SK-N-SH (cell line): ENCODE measurements around the gene KLK14. TPM values are rescaled to one million over a fixed set of nuclear protein-coding genes. Genes with fewer than 3 reads are reported as not detected.

Experiments used
- CTCF ChIA-PET: fragments of 300-600, 350-600 bp; formaldehyde crosslinking; extraction: SDS; loops from one replicate; lab custom pipeline; 2021; lab: Yijun Ruan, JAX
- POLR2A ChIA-PET: fragments of 350-600 bp; sonication (Branson Sonifier 250); formaldehyde crosslinking; extraction: SDS; loops from one replicate; lab custom pipeline; 2020; ENCODE audit warnings: antibody characterized with exemption, inconsistent platforms; lab: Yijun Ruan, JAX
- DNase-seq: peaks from one replicate; pipeline ENCODE4 v3.0.0; 2012
- H2AFZ ChIP-seq: fragments of 200-600 bp; sonication (generic); 2 replicates; pipeline ENCODE4 v1.8.1; 2016; ENCODE audit warnings: antibody characterized with exemption, mild to moderate bottlenecking, low read depth
- H3F3A ChIP-seq: fragments of 200-600 bp; sonication (generic); replicated peaks from 2 replicates; pipeline ENCODE3; 2016; ENCODE audit warnings: antibody characterized with exemption, mild to moderate bottlenecking; ENCODE audit not compliant: insufficient read depth
- H3K27ac ChIP-seq, 2 experiments: fragments of 200-500 bp in 1 of 2; fragments of 200-600 bp in 1 of 2; sonication (Bioruptor generic) in 1 of 2; sonication (generic), shearing (Covaris generic) in 1 of 2; 2 replicates each; pipeline versions ENCODE4 v1.5.1 to v1.6.1; 2014 to 2016; ENCODE audit warnings: low read depth in 2 of 2, inconsistent platforms in 1 of 2, low read length in 1 of 2, mild to moderate bottlenecking in 1 of 2, mixed read lengths in 1 of 2
- H3K27me3 ChIP-seq: fragments of 200-600 bp; sonication (generic), shearing (Covaris generic); 2 replicates; pipeline ENCODE4 v1.6.1; 2016; ENCODE audit warnings: mixed run types; ENCODE audit not compliant: insufficient read depth
- H3K36me3 ChIP-seq, 2 experiments: fragments of 200-500 bp in 1 of 2; fragments of 200-600 bp in 1 of 2; sonication (Bioruptor generic) in 1 of 2; sonication (generic) in 1 of 2; replicated peaks in 1 of 2; 2 replicates each; pipeline versions ENCODE3 to v1.5.1; 2014 to 2016; ENCODE audit warnings: low read length in 1 of 2, mild to moderate bottlenecking in 1 of 2; ENCODE audit not compliant: insufficient read depth in 2 of 2, control insufficient read depth in 1 of 2
- H3K4me1 ChIP-seq, 2 experiments: fragments of 200-500 bp in 1 of 2; fragments of 200-600 bp in 1 of 2; sonication (Bioruptor generic) in 1 of 2; sonication (generic), shearing (Covaris generic) in 1 of 2; 2 replicates each; pipeline versions ENCODE4 v1.5.1 to v1.6.1; 2014 to 2016; ENCODE audit warnings: low read depth in 1 of 2, low read length in 1 of 2, mixed run types in 1 of 2; ENCODE audit not compliant: insufficient read depth in 2 of 2, control insufficient read depth in 1 of 2
- H3K4me2 ChIP-seq: fragments of 200-600 bp; sonication (generic), shearing (Covaris generic); 2 replicates; pipeline ENCODE4 v1.6.1; 2017; ENCODE audit warnings: mixed run types
- H3K4me3 ChIP-seq, 2 experiments: fragments of 200-500 bp in 1 of 2; fragments of 200-600 bp in 1 of 2; sonication (Bioruptor generic) in 1 of 2; sonication (generic), shearing (Covaris generic) in 1 of 2; 2 replicates each; pipeline versions ENCODE4 v1.5.1 to v1.8.1; 2014 to 2016; ENCODE audit warnings: low read depth in 2 of 2, inconsistent platforms in 1 of 2, low read length in 1 of 2, mild to moderate bottlenecking in 1 of 2, mixed read lengths in 1 of 2, moderate library complexity in 1 of 2
- H3K79me2 ChIP-seq: fragments of 200-600 bp; sonication (generic); 2 replicates; pipeline ENCODE4 v1.8.1; 2017; ENCODE audit warnings: mild to moderate bottlenecking; ENCODE audit not compliant: insufficient read depth
- H3K9ac ChIP-seq: fragments of 200-600 bp; sonication (generic); 2 replicates; pipeline ENCODE4 v1.6.1; 2017; ENCODE audit warnings: mixed run types
- H3K9me2 ChIP-seq: fragments of 200-600 bp; sonication (generic); 2 replicates; pipeline ENCODE4 v1.6.1; 2017; ENCODE audit warnings: mixed run types
- H3K9me3 ChIP-seq: fragments of 200-600 bp; sonication (generic); 2 replicates; pipeline ENCODE4 v1.6.1; 2017; ENCODE audit warnings: mixed run types, mild to moderate bottlenecking, moderate library complexity
- H4K20me1 ChIP-seq: fragments of 200-600 bp; sonication (generic); 2 replicates; pipeline ENCODE4 v1.6.1; 2017; ENCODE audit warnings: mild to moderate bottlenecking, mixed run types; ENCODE audit not compliant: insufficient read depth
- ELF1 ChIP-seq: IDR thresholded peaks from 2 replicates; pipeline ENCODE4 v1.4.0; 2012
- EP300 ChIP-seq, 2 experiments: IDR thresholded peaks; 2 replicates each; pipeline versions ENCODE4 v1.4.0 to v1.6.1; 2012; ENCODE audit warnings: borderline replicate concordance in 1 of 2, low read depth in 1 of 2, low read length in 1 of 2
- EZH2phosphoT487 ChIP-seq: fragments of 200-600 bp; sonication (generic); IDR thresholded peaks from 2 replicates; pipeline ENCODE4 v1.6.1; 2017; ENCODE audit warnings: low read depth, mixed run types, mild to moderate bottlenecking, antibody characterized with exemption, moderate library complexity, borderline replicate concordance
- FOXJ3 ChIP-seq: sonication (generic); formaldehyde crosslinking; IDR thresholded peaks from 2 replicates; pipeline ENCODE4 v1.5.1; 2020; ENCODE audit warnings: mild to moderate bottlenecking, missing genetic modification reagents
- GATA2 ChIP-seq: sonication (generic); formaldehyde crosslinking; IDR thresholded peaks from 2 replicates; pipeline ENCODE4 v1.5.0; 2020; ENCODE audit warnings: mild to moderate bottlenecking, missing genetic modification reagents
- JUND ChIP-seq: IDR thresholded peaks from 2 replicates; pipeline ENCODE4 v1.4.0; 2012
- MAX ChIP-seq: IDR thresholded peaks from 2 replicates; pipeline ENCODE4 v1.4.0; 2012; ENCODE audit warnings: low read depth
- NRF1 ChIP-seq: IDR thresholded peaks from 2 replicates; pipeline ENCODE4 v1.6.1; 2012; ENCODE audit warnings: low read depth, mild to moderate bottlenecking, low read length
- PBX3 ChIP-seq: IDR thresholded peaks from 2 replicates; pipeline ENCODE4; 2012
- POLR2AphosphoS5 ChIP-seq: IDR thresholded peaks from 2 replicates; pipeline ENCODE4 v1.6.1; 2012; ENCODE audit warnings: low read depth, low read length
- RAD21 ChIP-seq: IDR thresholded peaks from 2 replicates; pipeline ENCODE4 v1.6.1; 2012; ENCODE audit warnings: mild to moderate bottlenecking, low read length
- RFX5 ChIP-seq: IDR thresholded peaks from 2 replicates; pipeline ENCODE4 v1.6.1; 2012; ENCODE audit warnings: mild to moderate bottlenecking, improper control_type of control experiment, low read length
- SIN3A ChIP-seq: IDR thresholded peaks from 2 replicates; pipeline ENCODE4 v1.6.1; 2012; ENCODE audit warnings: low read depth, mild to moderate bottlenecking, low read length, moderate library complexity, borderline replicate concordance
- TAF1 ChIP-seq: IDR thresholded peaks from 2 replicates; pipeline ENCODE4 v1.6.1; 2012; ENCODE audit warnings: low read depth, mild to moderate bottlenecking, low read length, moderate library complexity, borderline replicate concordance
- TEAD4 ChIP-seq: IDR thresholded peaks from 2 replicates; pipeline ENCODE4 v1.4.0; 2012; ENCODE audit warnings: mild to moderate bottlenecking, borderline replicate concordance; ENCODE audit not compliant: insufficient read depth
- USF2 ChIP-seq: fragments of 150-350 bp; IDR thresholded peaks from 2 replicates; pipeline ENCODE4 v1.6.1; 2017; ENCODE audit warnings: antibody characterized with exemption, low read length, low read depth, borderline replicate concordance
- YY1 ChIP-seq: IDR thresholded peaks from 2 replicates; pipeline ENCODE4 v1.4.0; 2012; ENCODE audit warnings: low read depth, mild to moderate bottlenecking
- ZBTB33 ChIP-seq: IDR thresholded peaks from 2 replicates; pipeline ENCODE4 v1.4.0; 2012; ENCODE audit warnings: low read depth, borderline replicate concordance
- WGBS: methylation state at CpG from one replicate; pipeline ENCODE4 v1.1.6; 2017; ENCODE audit warnings: low lambda C conversion rate; 5-methylcytosine and 5-hydroxymethylcytosine counted together
- polyA plus RNA-seq, 3 experiments: library from polyadenylated mRNA; depleted of rRNA; stranded (reverse); fragments of >200 nt; gene quantifications; 2 replicates each; pipeline ENCODE4 v1.2.3, GENCODE V29; 2012

The KLK14 gene
- polyA plus RNA-seq, 1 of the 3 experiments (the other 2 are of a cell fraction): 0.26 TPM

GRCh38 chr19:51090471-51090870 is 7.8 kb upstream of the KLK14 start:
- Histone ChIP-seq H3K79me2 (no peaks in the 10 kb centered on the region), H3K36me3 (no peaks in the 10 kb centered on the region), H3K27me3 (no peaks in the 10 kb centered on the region), H3K9ac (no peak overlapping the region), H3K9me2 (no peaks in the 10 kb centered on the region), H3K4me1 (no peaks in the 10 kb centered on the region; a peak in 1 of 4 replicates), H2AFZ (no peak overlapping the region), H3K27ac (no peak overlapping the region), H3K4me3 (no peak overlapping the region), H3K4me2 (no peak overlapping the region), H4K20me1 (no peaks in the 10 kb centered on the region), H3K9me3 (no peaks in the 10 kb centered on the region), H3F3A (no peaks in the 10 kb centered on the region)
- no peak for TF ChIP-seq EP300 (IDR thresholded peaks at IDR 0.05; ENCODE audit: borderline replicate concordance in 1 of 2, low read depth in 1 of 2, low read length in 1 of 2)
- TF ChIP-seq POLR2AphosphoS5: no peak
- TF ChIP-seq JUND: no peak
- no peak for TF ChIP-seq USF2
- no peak for TF ChIP-seq PBX3
- no peak for TF ChIP-seq YY1
- no peak for TF ChIP-seq NRF1
- TF ChIP-seq SIN3A: no peak
- no peak for TF ChIP-seq TAF1
- TF ChIP-seq MAX: no peak
- no peak for TF ChIP-seq RAD21
- TF ChIP-seq TEAD4: no peak
- TF ChIP-seq FOXJ3 (CRISPR knock-in tag): no peak
- ChIA-PET CTCF (no interaction called here), POLR2A (no interaction called here)
- no peak for DNase-seq
- WGBS: 49% methylated on average over 7 of the region's 8 CpGs

- 79% methylated on average over 17 of the region's 17 CpGs for WGBS
- no peaks in the 10 kb centered on the region for H3K27me3 ChIP-seq
- ChIA-PET CTCF (no interaction called here), POLR2A (no interaction called here)
- no peak overlapping the region for H3K27ac ChIP-seq
- H3K4me1 ChIP-seq: no peaks in the 10 kb centered on the region
- no peak overlapping the region for H3K4me3 ChIP-seq
- no peaks in the 10 kb centered on the region for H3K9me2 ChIP-seq
- no peaks in the 10 kb centered on the region for H4K20me1 ChIP-seq
- no peak for DNase-seq
- H3K36me3 ChIP-seq: no peaks in the 10 kb centered on the region
- H3K9ac ChIP-seq: no peak overlapping the region
- H2AFZ ChIP-seq: no peak overlapping the region
- H3K9me3 ChIP-seq: no peaks in the 10 kb centered on the region
- TF ChIP-seq ELF1 (no peak), ZBTB33 (no peak), MAX (no peak), JUND (no peak), RFX5 (no peak), GATA2 (CRISPR knock-in tag) (no peak), EZH2phosphoT487 (no peak), POLR2AphosphoS5 (no peak), RAD21 (no peak), NRF1 (no peak)
- no peaks in the 10 kb centered on the region for H3F3A ChIP-seq
- H3K79me2 ChIP-seq: no peaks in the 10 kb centered on the region
- no peak overlapping the region for H3K4me2 ChIP-seq
These were observed 7.1 kb upstream of the KLK14 start for GRCh38 chr19:51089786-51090185.
